Lower leg skin (tissue), 4 donors: ENCODE results near the gene SH3D19. TPM values are rescaled to one million over a fixed set of nuclear protein-coding genes. Genes with fewer than 3 reads are reported as not detected.
"Not testable (repeated sequence)": the region's sequence is repeated elsewhere in the genome, so short reads cannot be mapped to it uniquely, and the experiment has no call there.

Experiments used
- DNase-seq, 2 donors: peaks; one replicate each; pipeline ENCODE4 v3.0.0-alpha.2; 2019; ENCODE audit warnings: low spot score in 2 of 2
- H3K4me3 ChIP-seq: fragments of 200-600 bp; sonication (generic); 2 replicates; pipeline ENCODE4 v1.5.1; 2017; ENCODE audit warnings: mild to moderate bottlenecking, low read depth; ENCODE audit not compliant: poor library complexity, severe bottlenecking
- POLR2A ChIP-seq, 2 donors: fragments of 450-650 bp; IDR thresholded peaks; one replicate each; pipeline ENCODE4 v1.6.1; 2016 to 2017; ENCODE audit warnings: antibody characterized with exemption in 2 of 2, mild to moderate bottlenecking in 1 of 2, moderate library complexity in 1 of 2
- WGBS, 2 donors: methylation state at CpG; one replicate each; pipeline ENCODE4 v1.1.5; 2018; 5-methylcytosine and 5-hydroxymethylcytosine counted together
- intact Hi-C: fragments of 100-400 bp; cut with DNase I; formaldehyde crosslinking; loops from one replicate; pipeline ENCODE4 v1.15.0; 2023; ENCODE audit warnings: low total_unique reads
- total RNA-seq, 4 donors: library from RNA; depleted of rRNA; stranded (reverse); fragments of >200 nt; gene quantifications; one replicate each; pipeline ENCODE4 v1.1.0, GENCODE V29; 2016
- TF ChIP-seq, protein P1 (sequence below), 3 donors: fragments of 450-650 bp; IDR thresholded peaks; one replicate each; pipeline ENCODE4 v1.5.1; 2016; ENCODE audit warnings: antibody characterized with exemption in 3 of 3, mild to moderate bottlenecking in 3 of 3, moderate library complexity in 2 of 3

Gene SH3D19
- total RNA-seq, 4 donors from 2014 or later = 70.8 to 82.5 (median 78.6) TPM

DNA sequence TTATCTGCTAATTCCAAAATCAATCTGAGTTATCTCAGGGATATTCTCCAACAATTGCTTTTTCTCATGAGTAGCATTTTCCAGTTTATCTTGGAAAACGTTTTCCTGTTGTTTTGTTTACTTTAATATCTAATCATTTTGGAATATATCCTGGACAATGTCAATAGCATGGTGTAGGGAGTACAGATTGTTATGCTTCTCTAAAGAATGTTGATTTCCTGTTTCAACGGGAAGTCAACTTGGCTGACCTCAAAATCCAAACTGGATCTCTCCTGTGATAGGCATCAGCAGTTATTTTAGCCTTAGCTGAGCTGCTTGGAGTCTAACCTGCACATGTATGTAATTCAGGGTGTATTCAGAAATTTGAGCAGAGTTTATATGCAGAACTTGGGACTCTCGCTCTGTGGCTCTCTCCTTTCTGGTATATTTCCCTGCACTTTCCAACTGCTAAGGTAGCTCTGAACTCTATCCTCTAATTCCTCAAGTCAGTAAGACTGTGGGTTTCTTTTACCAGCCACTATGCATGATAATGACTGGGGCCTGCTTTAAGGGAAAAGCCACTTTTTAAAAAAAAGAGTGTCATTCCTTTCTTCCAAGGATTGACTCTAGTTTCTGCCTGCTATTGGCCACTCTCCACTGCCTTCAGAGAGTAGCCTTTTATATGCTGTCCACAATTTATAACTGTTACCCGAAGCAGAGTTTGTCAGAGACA lies 40.7 kb downstream of the SH3D19 start:
- 54 to 55% methylated on average over 4 of the region's 4 CpGs for WGBS, 2 donors
- TF ChIP-seq, protein P1, sequence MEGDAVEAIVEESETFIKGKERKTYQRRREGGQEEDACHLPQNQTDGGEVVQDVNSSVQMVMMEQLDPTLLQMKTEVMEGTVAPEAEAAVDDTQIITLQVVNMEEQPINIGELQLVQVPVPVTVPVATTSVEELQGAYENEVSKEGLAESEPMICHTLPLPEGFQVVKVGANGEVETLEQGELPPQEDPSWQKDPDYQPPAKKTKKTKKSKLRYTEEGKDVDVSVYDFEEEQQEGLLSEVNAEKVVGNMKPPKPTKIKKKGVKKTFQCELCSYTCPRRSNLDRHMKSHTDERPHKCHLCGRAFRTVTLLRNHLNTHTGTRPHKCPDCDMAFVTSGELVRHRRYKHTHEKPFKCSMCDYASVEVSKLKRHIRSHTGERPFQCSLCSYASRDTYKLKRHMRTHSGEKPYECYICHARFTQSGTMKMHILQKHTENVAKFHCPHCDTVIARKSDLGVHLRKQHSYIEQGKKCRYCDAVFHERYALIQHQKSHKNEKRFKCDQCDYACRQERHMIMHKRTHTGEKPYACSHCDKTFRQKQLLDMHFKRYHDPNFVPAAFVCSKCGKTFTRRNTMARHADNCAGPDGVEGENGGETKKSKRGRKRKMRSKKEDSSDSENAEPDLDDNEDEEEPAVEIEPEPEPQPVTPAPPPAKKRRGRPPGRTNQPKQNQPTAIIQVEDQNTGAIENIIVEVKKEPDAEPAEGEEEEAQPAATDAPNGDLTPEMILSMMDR (IDR thresholded peaks at IDR 0.05) = no peak
- TF ChIP-seq POLR2A (IDR thresholded peaks at IDR 0.05) = no peak
- intact Hi-C loops = no loop called here
- no peak for DNase-seq
- no peak overlapping the region for H3K4me3 ChIP-seq

DNA sequence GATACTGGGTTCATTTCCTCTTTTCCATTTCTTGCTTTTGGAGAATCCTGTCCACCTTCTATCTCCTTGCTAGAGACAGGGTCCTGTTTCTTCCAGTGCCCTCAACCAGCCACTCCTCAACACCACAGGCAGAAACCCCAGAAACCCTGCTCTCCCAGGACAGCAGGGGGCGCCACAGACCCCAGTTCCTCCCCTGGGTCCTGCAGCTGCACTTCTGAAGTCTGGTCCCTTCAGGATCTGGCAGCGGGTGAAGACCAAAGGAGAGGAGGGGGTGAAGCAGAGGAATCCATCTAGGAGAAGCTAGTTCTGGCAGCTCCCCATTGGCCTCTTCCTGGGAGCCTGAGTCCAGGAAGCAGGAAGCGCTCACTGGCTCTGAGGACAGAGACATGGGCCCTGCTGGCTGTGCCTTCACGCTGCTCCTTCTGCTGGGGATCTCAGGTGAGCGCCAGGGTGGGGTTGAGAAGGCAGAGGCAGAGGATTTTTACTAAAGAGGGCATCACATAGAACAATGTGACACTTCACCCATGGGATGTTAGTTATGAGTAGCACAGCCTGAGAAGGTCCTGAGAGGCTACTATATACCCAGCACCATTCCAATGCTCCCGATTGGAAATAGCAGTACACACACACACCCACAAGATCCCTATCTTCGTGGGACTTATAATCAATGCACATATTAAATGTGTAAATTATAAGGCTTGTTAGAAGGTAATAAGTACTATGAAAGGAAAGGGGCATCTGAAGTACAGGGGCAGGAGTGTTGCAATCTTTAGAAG lies 48.4 kb downstream of the SH3D19 start, which contains the start of gene PRSS48:
TSS of gene PRSS48 (plus strand) at position 375 of the 776 bp plus-strand sequence. CDS start at position 387, 12 bp downstream.
- intact Hi-C loops = no loop called here

DNA sequence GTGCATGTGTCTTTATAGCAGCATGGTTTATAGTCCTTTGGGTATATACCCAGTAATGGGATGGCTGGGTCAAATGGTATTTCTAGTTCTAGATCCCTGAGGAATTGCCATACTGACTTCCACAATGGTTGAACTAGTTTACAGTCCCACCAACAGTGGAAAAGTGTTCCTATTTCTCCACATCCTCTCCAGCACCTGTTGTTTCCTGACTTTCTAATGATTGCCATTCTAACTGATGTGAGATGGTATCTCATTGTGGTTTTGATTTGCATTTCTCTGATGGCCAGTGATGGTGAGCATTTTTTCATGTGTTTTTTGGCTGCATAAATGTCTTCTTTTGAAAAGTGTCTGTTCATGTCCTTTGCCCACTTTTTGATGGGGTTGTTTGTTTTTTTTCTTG lies 56.5 kb downstream of the SH3D19 start:
- H3K4me3 ChIP-seq, DNase-seq, intact Hi-C loops: not testable (repeated sequence)

More for the DNA sequence above, 48.4 kb downstream of the SH3D19 start, which contains the start of gene PRSS48:
- TF ChIP-seq, protein P1 (IDR thresholded peaks at IDR 0.05) = no peak
- no peak for TF ChIP-seq POLR2A (IDR thresholded peaks at IDR 0.05)
- no peak for DNase-seq
- H3K4me3 ChIP-seq = no peak within 1 kb of the TSS
- 73 to 76% methylated on average over 7 of the region's 7 CpGs for WGBS, 2 donors

DNA sequence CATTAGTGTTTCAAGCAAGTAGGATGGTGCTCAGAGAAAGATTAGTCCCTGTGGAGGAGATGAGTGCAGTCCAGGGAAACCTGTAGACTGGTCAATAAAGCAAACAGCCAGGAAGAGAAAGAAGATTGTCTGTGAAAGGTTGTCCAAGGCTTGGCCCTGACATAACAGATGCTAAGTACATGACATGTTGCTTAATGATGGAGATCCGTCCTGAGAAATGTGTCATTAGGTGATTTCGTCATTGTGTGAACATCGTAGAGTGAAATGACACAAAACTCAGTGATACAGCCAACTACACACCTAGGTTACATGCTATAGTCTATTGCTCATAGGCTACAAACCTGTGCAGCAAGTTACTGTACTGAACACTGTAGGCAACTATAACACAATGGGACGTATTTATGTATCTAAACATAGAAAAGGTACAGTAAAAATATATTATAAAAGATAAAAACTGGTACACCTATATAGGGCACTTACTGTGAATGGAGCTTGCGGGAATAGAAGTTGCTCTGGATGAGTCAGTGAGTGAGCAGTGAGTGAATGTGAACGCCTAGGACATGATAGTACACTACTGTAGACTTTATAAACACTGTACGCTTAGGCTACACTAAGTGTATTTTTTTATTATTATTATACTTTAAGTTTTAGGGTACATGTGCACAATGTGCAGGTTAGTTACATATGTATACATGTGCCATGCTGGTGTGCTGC lies 57.4 kb downstream of the SH3D19 start:
- TF ChIP-seq POLR2A (IDR thresholded peaks at IDR 0.05) = no peak
- TF ChIP-seq, protein P1 (IDR thresholded peaks at IDR 0.05) = no peak
- no peak overlapping the region for H3K4me3 ChIP-seq
- intact Hi-C loops = no loop called here
- DNase-seq = no peak
- 59 to 82% methylated on average over 7 of the region's 7 CpGs for WGBS, 2 donors

DNA sequence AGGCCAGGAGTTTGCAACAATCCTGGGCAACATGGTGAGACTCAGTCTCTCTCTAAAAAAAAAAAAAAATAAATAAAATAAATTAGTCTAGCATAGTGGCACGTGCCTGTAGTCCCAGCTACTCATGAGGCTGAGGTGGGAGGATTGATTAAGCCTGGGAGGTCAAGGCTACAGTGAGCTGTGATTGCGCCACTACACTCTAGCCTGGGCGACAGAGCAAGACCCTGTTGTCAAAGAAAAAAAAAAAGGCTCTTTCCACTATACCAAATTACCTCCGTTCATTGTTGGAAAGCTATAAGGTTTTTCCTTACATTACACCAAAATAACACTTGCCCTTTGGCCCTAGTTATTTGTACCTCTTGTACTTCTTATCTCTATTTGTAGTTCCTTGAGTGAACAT lies 58.3 kb downstream of the SH3D19 start:
- WGBS, 2 donors = 93% methylated on average over 4 of the region's 4 CpGs
- H3K4me3 ChIP-seq = no peak overlapping the region
- no peak for TF ChIP-seq POLR2A (IDR thresholded peaks at IDR 0.05)
- TF ChIP-seq, protein P1 (IDR thresholded peaks at IDR 0.05) = no peak
- no peak for DNase-seq
- intact Hi-C loops = no loop called here

DNA sequence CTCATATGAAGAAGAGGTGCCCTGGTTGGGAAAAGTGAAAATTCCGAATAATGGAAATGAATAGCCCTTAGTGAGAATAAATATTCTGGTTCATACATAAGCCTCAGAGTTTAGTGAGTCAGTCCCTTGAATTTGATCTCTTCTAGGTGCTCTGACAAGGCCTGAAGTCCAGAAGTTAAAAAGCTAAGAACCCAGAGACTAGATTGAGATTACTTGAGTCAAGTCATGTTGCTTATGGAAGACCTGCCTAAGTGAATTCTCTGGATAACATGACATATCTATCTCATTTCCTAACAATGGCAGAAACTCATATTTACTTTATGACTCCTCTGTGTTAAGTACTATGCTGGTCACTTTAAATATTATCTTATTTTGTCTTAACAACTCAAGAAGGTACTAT lies 58.9 kb downstream of the SH3D19 start:
- 93 to 97% methylated on average over 1 of the region's 1 CpG for WGBS, 2 donors
- DNase-seq = no peak
- intact Hi-C loops = no loop called here
- no peak overlapping the region for H3K4me3 ChIP-seq
- TF ChIP-seq, protein P1 (IDR thresholded peaks at IDR 0.05) = no peak
- TF ChIP-seq POLR2A (IDR thresholded peaks at IDR 0.05) = no peak
